Superior temporal gyrus (tissue), 1 donor: ENCODE data around the gene VPS25.

Experiments used
- DNase-seq: peaks from one replicate; pipeline ENCODE4 v3.0.0-alpha.2; 2016; ENCODE audit errors: extremely low spot score

Gene VPS25

DNA sequence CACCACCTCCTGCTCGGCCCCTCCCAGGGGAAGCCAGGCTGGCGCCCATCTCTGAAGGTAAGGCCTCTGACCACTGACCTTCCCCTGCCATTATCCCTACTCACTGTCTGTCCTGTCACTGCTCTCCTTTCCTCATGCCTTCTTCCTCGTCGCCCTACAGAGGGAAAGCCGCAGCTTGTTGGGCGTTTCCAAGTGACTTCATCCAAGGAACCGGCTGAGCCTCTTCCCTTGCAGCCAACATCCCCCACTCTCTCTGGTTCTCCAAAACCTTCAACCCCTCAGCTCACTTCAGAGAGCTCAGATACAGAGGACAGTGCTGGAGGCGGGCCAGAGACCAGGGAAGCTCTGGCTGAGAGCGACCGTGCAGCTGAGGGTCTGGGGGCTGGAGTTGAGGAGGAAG is 22.2 kb downstream of the VPS25 start:
- DNase-seq = no peak

DNA sequence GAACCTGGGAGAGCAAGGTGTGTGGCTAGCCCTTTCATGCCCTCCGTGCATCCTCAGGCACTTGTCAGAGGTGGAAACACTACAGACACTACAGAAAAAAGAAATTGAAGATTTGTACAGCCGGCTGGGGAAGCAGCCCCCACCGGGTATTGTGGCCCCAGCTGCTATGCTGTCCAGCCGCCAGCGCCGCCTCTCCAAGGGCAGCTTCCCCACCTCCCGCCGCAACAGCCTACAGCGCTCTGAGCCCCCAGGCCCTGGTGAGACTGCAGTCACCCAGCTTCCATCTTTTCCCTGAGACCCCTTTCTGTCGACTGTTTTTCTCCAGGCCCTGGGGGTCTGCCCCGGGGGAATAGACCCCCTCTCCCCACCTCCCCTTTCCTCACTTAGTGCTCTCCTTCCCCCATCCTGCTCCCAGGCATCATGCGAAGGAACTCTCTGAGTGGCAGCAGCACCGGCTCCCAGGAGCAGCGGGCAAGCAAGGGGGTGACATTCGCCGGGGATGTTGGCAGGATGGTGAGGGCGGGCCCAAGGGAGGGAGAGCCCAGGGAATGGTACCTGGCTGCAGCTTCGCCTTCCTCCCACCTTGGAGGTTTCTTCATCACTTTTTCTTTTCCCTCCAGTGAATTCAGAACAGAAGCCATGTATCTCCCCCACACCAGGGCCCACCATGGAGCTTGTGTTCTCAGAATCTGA is 23.0 kb downstream of the VPS25 start:
- no peak for DNase-seq

DNA sequence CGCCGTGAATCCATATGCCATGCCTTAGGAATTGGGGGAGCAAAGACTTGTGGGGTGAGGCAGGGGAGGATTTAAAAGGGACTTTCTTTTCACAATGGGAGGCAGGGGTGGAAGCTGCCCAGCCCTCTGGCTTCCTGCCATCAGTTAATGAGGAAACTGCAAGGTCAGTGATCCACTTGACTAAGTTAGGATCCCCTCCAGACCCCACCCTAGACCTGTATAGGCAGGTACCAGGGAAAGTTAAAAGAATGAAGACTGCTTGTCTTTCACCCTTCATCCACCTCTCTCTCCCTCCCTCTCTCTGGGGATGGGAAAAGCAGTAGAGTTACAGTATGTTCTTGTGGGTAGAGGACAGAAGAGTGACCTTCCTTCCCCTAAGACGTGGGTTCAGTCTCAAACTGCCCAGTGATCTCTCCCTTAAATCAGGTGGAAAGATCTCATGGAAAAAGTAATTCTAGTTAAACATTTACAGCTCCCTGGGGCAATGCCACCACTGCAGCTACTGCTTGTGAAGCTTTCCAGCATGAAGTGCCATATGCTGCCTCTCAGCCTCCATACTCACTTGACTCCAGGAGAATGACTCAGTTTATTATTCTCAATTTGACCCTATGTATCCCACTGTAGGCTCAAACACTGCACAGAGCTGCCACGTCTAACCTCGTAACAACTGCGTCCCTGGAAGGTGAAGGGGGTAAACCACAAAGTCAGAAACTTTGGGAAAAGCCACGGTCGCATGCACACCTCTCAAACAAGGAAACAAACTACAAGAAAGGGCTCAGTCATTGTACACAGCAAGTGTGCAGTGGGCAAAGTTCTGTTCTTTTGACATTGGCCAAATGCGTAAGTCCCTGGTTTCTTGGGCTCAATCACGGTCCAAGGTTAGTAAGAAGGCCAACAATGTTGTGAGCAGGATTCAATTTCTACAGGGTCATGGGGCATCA is 24.1 kb downstream of the VPS25 start:
- no peak for DNase-seq

- DNase-seq = no peak
Observed at GRCh38 chr17:42798011-42798382, 24.7 kb downstream of the VPS25 start.

GRCh38 chr17:42798383-42799380 is 25.4 kb downstream of the VPS25 start, which contains the start of the genes CNTD1 and COA3:
TSS of gene CNTD1 (plus strand) at chr17:42798861. CDS start at chr17:42799068, 207 bp downstream.
TSS of gene COA3 (minus strand) at chr17:42798704. CDS start at chr17:42798681, 23 bp downstream.
- peak; percentile 86 for DNase-seq

GRCh38 chr17:42803074-42803883 is 30.0 kb downstream of the VPS25 start:
- no peak for DNase-seq

- DNase-seq = no peak
Observed at GRCh38 chr17:42804918-42805367, 31.7 kb downstream of the VPS25 start.

DNA sequence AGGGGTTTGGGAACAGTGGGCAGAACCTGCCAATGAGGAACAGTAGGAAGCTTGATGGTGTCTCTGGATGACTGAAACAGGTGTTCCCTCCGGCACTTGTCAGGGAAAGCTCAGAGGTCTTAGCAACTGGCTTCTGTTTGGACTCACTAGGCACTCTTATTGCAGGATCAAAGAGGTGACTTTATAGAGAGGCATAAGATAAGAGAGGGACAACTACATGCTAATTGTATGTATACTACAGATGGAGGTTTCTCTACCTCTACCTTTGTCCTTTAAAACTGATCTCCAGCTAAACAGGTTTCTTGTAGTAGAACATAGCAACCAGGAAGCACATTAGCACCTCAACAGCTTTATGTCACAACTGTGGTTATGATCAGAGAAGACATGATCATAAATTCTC is 33.0 kb downstream of the VPS25 start:
- no peak for DNase-seq

DNA sequence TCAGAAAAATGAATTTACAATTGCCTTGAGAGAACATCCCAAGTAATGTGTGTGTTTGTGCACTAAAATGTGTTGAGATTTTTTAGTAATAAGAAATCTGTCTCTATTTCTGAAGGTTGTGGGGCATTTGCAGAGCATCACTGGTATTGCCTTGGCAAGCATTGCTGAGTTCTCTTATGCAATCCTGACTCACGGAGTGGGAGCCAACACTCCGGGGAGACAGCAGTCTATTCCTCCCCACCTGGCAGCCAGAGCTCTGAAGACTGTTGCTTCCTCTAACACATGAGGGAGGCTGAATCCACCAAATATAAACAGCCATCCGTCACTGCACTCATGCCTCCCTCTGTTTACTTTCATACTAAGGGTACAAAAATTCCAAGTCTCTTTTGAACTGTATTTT is 36.0 kb downstream of the VPS25 start:
- peak; percentile 68 for DNase-seq

DNA sequence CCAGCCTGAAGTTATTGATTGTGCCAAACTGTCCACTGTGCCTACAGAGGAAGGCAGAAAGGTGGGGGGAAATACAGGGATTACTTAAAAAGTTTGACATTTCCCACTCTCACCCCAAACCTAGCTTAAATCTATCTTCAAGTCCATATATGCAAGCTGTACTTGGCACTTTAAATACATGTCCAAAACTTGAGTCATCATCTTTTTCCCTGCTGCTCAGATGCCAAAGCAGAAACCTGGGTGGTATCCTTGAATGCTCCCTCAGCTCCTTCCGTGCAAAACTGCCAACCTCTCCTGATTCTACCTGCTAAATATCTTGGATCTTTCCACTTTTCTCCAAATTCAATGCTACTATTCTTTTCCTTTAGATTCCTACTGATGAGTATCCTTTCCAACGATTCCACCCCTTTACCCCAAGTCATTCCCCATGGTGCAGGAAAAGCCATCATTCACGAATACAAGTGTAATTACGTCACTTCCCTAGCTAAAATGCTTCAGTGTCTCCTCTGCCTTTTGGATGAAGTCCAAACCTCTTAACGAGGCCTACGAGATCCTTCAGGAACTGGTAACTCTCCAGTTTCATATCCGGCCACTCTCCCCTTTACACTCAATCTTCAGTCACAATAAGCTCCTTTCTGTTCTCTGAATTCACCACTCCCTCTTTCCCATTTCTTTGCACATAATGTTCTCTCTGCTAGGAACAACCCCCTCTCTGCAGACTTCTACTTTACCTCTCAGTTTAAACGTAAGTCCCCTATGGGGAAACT is 41.6 kb downstream of the VPS25 start:
- peak; percentile 10 for DNase-seq

DNA sequence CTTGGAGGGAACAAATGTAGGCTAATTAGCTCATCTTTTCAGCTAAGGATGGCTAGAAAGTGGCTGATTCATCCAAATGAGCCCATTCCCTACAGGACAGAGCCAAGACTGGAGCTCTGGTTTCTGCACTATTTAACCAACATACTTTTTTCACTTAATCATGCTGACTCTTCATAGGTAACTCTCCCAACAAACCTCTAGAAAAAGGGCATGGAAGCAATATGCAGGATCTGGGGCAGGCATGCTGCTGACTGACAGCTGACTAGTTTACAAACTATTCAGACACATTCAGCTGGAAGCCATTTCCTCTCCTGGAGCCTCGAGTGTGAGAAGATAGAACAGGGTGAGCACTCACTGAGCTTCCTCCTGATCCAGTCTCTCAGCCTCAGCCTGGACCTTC is 44.6 kb downstream of the VPS25 start:
- no peak for DNase-seq

- DNase-seq = no peak
Observed at GRCh38 chr17:42818379-42818778, 45.1 kb downstream of the VPS25 start.

DNA sequence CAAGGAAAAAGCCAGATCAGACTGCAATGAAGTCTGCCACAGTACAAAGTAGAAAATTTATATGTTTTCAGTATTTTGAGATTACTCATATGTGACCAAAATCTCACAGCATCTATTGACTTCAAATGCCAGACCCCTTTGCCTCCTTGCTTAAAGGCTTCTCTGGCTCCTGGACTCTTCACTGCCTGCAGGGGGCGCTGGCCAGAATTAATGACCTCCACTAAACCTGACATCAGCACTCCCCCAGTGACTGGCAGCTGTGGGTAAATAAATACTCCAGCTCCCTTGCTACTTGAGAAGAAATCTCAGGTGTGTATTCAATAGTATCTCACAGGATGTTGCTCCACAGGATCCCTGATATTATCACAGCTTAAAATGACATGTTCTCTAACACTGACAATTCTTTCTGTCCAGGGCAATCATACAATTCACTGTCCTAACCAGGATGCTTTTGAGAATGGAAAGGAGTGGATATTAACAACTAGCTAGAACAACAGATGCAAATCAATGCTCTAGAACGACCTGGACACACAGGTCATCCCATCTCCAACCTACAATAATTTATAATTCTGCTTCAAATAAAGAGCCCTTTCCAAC is 46.8 kb downstream of the VPS25 start:
- no peak for DNase-seq

DNA sequence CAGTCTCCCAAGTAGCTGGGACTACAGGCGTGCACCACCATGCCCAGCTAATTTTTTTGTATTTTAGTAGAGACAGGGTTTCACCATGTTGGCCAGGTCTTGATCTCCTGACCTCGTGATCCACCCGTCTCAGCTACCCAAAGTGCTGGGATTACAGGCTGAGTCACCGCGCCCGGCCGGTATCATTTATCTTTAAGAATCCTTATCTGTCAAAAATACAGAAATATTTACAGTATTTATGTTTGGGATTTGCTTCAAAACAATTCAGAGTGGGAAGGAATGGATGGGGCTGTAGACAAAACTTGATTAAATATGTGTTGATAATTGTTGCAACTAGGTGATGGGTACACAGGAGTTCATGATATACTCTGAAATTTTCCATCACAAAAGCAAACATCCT is 47.9 kb downstream of the VPS25 start:
- DNase-seq = no peak

DNA sequence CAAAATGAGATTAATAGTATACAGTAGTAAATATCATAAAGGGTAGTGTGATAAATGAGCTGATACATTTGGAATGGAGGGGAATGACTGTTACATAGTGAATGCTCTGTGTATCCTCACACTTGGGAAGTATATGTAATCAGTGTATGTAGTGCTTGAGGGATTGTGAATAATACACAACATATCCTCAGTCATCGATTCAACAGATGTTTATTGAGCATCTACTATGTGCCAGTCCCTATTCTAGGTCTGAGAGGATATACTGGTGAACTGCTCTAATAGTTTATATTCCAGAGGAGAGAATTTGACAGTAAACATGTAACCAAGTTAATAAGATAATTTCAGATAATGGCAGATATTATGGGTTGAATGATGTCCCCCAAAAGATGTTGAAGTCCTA is 54.2 kb downstream of the VPS25 start:
- no peak for DNase-seq
